ENCODE measurements around the gene ZNF532.

Gene ZNF532

GRCh38 chr18:58983260-58984155 is 118.8 kb downstream of the ZNF532 start:
- DNase-seq, result no peak

- no peak for DNase-seq
Observed at GRCh38 chr18:58988600-58988999, 123.9 kb downstream of the ZNF532 start.

DNA sequence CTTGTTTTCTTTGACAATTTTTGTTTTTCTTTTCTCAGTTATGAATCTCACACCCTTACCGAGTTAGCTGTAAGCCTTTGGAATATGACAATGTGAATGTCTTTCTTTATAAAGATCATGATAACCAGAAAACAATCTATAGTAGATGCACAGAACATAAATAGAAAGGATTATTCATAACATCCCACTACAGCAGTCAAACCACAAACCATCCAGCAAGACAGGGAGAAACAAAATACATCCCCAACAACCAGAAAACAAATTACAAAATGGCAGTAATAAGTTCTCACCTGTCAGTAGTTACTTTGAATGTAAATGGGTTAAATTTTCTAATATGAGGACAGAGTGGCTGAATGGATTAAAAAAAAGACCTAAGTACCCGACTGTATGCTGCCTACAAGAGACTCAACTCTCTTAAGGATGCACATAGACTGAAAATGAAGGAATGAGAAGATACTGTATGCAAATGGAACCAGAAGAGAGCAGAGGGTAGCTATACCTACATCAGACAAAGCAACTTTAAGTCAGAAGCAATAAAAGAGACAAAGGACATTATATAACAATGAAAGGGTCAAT is 124.6 kb downstream of the ZNF532 start:
- no peak for DNase-seq

DNA sequence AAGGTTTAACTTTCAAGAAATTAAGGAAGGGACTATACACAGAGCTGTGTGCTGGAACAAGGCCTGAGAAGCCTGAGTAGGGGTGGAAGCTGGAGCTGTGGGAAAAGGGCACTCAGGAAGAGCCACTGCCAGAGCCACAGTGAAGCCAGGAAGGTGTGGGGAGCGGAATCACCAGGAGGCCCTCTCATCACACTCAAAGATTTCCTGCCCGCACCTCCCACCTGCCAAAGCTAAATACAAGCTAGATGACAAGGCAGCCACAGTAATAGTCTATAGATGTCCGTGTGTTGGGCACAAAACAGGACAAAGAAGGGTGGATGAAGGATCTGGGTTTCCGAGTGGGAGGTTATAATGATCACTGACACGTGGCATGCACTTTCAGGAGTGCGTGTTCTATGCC is 126.0 kb downstream of the ZNF532 start:
- DNase-seq, result no peak

DNA sequence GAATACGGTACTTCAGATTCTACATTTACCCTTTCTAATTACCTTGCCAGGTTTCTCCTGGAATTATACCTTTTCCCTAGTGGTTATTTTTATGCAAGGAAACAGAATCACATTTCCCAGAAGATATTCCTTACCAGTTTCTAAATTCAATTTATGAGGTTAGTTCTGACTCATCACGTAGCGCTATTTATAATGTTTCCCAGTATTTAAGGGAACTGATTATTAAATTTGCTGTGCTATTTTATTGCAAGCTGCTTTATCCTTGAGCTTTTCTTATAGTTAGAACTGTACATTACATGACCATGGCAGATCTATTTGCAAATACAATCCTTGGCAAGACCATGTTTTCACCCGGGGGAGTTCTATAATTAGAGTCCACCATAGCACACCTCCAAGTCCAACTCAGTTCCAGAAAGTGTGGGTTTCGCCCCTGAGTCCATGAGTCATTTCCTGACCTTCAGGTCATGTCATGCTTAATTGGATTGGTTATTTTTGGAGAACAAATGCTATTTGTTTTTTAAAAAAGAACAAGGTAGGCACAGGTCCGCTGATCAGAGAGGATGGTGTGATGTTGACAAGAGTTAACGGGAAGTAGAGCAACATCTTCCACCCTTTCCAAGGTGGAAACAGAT is 126.6 kb downstream of the ZNF532 start:
- no peak for DNase-seq

DNA sequence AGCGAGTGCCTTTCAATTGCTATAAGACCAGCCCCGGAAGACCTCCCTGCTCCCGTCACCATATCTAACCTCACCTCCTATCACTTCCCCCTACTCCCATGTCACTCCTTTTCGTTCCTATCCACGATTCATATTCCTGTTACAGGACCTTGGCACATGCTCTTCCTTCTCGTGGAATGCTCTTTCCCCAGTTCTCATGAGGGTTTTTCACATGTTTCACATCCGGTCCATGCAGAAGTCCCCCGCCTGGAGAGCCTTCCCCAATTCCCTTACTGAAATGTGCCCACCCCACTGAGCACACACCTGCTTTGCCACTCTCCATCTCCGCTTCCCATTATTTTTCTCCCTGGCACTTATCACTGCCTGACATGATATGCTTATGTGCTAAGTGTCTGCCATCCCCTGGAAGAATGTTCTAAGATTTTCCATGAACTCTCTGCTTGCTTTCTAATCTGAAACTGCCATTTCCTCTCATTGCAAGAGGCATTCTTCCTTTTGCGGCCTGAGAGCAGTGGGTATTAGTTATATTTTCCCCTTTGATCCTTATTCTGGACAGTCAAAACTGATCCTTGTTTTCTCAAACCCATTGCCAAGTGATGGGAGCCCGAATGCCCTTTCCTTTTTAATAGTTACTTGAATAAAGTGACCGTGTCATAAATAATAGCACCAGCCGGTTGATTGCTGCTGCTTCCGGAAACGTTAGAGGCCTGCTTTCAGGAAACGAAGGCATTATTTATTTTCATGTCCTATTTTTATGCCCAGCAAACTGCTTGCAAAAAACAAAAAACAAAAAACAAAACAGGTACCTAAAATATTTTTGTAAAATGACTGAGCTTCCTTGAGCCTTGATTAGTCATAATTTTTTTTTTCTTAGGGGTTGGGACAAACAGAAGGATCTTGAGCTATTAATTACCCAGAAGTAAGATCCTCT is 127.9 kb downstream of the ZNF532 start:
- DNase-seq, result no peak

- DNase-seq, result no peak
Observed at GRCh38 chr18:58993260-58993659, 128.6 kb downstream of the ZNF532 start.

GRCh38 chr18:58995663-58996062 is 131.0 kb downstream of the ZNF532 start:
- DNase-seq, result no peak

- no peak for DNase-seq
Observed at GRCh38 chr18:58996131-58996641, 131.5 kb downstream of the ZNF532 start.

DNA sequence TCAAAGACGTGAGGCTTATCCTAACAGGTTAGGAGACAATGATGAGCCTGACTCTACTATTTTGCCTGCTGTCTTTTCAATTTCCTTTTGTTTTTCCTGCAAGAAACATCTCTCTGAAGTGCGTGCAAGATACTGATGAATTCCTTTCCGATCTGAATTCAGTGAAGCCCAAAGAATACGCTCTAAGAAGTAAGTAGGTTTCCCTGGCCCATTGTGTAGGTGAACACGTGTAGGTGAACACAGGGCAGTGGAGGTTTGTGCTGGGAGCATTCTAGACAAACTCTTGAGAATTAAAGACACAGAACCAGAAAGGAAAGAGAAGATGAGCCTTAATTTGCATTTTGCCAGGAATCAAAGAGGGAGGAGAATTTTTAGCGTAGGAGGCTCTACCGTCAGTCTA is 132.0 kb downstream of the ZNF532 start:
- no peak for DNase-seq

- DNase-seq, result no peak
Observed at GRCh38 chr18:58997811-58998337, 133.2 kb downstream of the ZNF532 start.

- DNase-seq, result no peak
Observed at GRCh38 chr18:58998401-58999203, 133.9 kb downstream of the ZNF532 start.

DNA sequence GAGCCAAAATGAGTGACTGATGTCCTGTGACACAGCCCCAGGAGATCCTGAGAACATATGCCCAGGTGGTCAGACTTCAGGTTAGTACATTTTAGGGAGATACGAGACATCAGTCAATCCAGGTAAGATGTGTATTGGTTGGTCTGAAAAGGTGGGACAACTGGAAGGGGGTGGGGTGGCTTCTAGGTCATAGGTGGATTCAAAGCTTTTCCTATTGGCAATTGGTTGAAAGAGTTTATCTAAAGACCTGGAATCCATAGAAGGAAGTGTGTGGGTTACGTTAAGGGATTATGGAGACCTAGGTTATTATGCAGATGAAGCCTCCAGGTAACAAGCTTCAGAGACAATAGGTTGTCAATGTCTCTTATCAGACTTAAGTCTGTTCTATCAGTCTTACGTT is 136.5 kb downstream of the ZNF532 start:
- DNase-seq, result no peak

- no peak for DNase-seq
Observed at GRCh38 chr18:59001721-59002120, 137.0 kb downstream of the ZNF532 start.

DNA sequence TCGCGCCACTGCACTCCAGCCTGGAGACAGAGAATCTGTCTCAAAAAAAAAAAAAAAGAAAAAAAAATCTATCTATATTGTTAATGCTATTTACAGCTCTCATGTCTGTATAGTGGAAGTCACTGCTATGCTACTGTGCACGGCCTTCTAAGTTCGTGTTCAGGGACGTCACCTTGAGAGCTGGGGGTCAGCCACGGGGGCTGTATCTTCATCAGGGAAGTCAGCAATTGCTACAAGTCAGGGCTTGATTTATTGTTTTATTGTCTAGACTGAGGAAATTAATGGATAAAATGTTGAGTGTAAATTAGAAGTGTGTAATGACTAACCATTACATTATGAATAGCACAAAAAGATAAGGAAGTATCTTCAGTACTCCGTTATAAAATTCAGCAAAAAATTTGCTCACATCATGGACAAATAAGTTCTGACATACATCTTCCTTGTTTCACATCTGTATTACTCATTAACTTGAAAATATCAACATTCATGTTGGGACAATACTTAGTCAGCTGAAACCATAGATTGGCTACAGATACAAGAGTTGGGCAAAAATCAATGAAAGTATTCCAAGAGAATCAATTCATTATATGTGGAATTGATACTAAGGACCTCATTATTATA is 138.4 kb downstream of the ZNF532 start:
- DNase-seq, result no peak

- DNase-seq, result no peak
Observed at GRCh38 chr18:59005262-59005661, 140.6 kb downstream of the ZNF532 start.

- no peak for DNase-seq
Observed at GRCh38 chr18:59006461-59007067, 141.9 kb downstream of the ZNF532 start.

DNA sequence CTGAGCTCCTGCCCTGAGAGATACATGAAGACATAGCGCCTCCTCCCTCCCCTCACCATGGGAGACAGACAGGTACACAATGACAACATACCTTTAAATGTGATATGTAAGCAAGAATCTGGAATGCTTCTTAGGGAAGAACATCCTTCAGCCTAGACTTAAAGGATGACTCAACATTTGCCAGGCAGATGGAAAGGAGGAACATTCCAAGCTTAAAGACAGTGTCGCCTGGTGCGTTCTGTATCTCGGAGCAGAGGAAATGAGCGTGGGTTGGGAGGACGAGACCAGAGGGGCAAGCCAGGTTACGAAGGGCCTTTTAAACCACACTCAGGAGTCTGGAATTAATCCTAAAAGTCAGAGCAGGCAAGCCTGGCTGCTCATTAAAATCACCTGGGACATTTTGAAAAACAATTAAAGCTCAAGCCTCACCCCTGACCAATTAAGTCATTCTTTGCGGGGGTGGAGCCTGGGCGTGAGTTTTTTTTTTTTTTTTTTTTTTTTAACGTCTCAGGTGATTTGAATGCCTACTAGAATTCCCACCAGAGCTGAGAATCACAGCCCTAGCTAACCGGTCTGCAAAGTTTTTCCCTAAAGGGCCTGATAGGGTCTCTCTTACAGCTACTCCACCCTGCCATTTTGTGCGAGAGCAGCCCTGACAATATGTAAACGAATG is 143.8 kb downstream of the ZNF532 start:
- no peak for DNase-seq

- DNase-seq, result no peak
Observed at GRCh38 chr18:59009846-59010245, 145.2 kb downstream of the ZNF532 start.

DNA sequence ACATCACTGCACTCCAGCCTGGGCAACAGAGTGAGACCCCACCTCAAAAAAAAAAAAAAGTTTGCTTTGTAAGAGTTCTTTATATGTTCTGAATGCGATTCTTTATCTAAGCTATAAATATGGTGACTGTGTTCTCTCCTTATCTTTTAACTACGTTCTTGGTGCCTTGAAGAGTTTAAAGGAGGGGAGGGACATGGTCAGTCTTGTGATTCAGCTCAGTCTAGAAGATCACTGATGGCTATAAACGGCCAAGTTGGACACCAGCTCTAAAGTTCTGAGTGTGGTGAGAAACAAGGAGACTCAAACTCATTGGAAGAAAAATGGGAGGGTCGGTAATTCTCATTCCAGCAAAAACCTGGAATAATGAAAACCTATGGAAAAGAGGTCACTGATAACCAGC is 146.6 kb downstream of the ZNF532 start:
- no peak for DNase-seq

All from activated T-cell treated with anti-CD3 and anti-CD28 coated beads, Interleukin-2, amount 50 U/mL, for 1 hour (primary cell).